ES-I3 (cell line): ENCODE measurements around the gene NCR3LG1.

Experiments
- H3K36me3 ChIP-seq: 2 replicates; pipeline ENCODE4 v1.6.1; 2013; ENCODE audit warnings: mild to moderate bottlenecking, low read length, control low read depth, moderate library complexity; ENCODE audit not compliant: insufficient read depth
- H3K4me1 ChIP-seq: 2 replicates; pipeline ENCODE4 v1.6.1; 2013; ENCODE audit warnings: mild to moderate bottlenecking, control low read depth, low read length; ENCODE audit not compliant: insufficient read depth
- H3K9ac ChIP-seq: 2 replicates; pipeline ENCODE4 v1.6.1; 2013; ENCODE audit warnings: low read depth, mild to moderate bottlenecking, low read length, moderate library complexity
- H3K9me3 ChIP-seq: 2 replicates; pipeline ENCODE4 v1.6.1; 2013; ENCODE audit warnings: mild to moderate bottlenecking, low read length, moderate library complexity; ENCODE audit not compliant: control insufficient read depth, insufficient read depth

Gene NCR3LG1

DNA sequence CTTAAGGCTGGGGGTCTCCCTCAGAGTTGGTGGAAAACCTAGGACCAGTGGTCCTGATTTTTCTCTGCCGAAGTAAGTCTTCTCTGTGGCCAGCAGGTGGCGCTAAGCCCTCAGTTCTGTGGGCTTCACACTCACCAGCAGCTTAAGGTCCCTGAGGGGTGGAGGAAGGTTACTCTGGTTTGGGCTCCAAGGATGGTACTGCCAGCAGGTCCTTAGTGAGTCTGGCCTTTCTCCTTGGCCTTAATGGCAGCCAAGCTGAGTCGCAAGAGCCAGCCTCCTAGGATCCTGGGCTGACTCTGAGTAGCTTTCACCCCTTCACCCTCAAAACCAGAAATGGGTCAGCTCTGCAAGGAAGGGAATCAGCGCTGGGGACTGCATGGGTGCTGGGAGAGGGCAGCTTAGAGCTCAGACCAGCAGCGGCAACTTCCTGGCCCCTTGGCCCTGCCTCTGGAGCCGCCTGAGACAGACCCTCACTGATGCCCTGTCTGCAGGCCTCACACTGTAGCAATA is 32.5 kb downstream of the NCR3LG1 start:
- no peak overlapping the region for H3K9ac ChIP-seq
- no peaks in the 10 kb centered on the region for H3K36me3 ChIP-seq
- no peaks in the 10 kb centered on the region for H3K4me1 ChIP-seq

DNA sequence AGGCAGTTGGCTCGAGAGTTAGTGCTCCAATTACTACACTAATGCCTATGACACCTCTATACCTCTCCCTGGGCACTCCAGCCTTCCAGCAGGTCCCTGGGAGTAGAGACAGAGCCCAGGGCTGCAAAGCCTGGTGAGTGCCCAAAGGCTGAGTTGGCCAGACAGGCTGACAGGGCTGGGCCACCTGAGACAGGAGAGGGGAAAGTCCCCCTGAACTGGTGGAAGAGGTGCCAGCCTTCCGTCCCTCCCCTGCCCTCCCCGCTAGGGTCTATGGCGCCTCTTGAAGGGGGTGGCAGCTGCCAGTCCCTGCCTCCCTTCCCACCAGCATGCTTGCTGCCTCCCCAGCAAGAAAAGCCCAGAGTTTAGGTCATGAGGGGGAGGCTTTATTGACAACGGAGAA is 33.9 kb downstream of the NCR3LG1 start:
- H3K9ac ChIP-seq, result no peak overlapping the region
- no peaks in the 10 kb centered on the region for H3K4me1 ChIP-seq
- H3K9me3 ChIP-seq, result no peaks in the 10 kb centered on the region
- H3K36me3 ChIP-seq, result no peaks in the 10 kb centered on the region

More for the DNA sequence above, 32.5 kb downstream of the NCR3LG1 start:
- no peaks in the 10 kb centered on the region for H3K9me3 ChIP-seq

DNA sequence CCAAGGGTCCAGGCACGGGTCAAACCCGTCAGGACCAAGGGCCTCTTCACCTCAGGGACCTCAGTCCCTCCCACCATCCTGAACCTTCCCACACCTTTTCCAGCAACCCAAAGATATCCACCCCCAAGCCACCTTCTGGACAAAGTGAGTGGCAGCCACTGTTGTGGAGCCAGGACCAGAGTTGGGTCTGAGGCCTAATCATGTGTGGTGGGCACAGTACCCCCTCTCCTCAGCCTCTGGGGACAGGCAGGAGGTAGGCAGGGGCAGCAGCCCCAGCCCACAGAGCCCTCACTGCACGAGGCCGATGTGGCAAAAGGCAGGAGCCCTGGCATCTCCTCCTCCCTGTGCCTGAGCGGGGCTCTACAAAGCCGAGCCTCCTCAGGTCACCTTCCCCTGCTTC is 34.3 kb downstream of the NCR3LG1 start:
- H3K36me3 ChIP-seq, result no peaks in the 10 kb centered on the region
- H3K9ac ChIP-seq, result no peak overlapping the region
- H3K9me3 ChIP-seq, result no peaks in the 10 kb centered on the region
- H3K4me1 ChIP-seq, result no peaks in the 10 kb centered on the region

DNA sequence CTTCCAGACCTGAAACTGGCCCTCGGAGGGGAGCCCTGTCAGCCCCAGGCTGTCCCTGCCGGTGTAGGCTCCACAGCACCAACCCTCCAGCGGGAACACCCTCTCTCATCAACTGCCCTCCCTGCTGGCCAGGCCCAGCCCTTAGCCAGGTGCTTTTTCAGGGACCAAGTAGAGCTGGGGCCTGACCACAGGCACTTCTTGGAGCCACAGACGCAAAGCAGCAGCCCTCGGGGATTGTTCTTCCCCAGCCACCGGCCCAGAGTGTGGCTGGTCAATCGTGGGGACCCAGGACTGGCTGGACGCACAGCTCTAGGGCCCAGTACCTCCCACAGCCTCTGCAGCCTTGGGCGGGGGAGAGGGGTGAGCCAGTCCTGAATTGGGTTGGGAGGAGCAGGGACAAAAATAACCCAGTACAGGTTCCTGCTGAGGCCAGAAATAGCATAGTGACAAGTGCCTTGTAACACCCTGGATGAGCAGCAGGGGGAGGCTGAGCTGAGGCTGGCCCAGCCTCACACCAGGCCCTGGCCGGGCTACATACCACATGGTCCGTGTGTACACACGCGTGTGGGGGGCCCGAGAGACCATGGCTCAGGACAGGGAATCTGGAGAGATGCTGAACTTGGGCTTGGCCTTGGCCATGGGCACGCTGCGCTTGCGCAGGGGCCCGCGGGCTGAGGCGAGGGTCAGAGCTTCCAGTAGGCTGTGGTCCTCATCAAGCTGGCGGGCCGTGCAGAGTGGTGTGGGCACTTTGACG is 34.9 kb downstream of the NCR3LG1 start:
- Histone ChIP-seq H3K9ac (no peak overlapping the region), H3K4me1 (no peaks in the 10 kb centered on the region), H3K36me3 (no peaks in the 10 kb centered on the region), H3K9me3 (no peaks in the 10 kb centered on the region)

DNA sequence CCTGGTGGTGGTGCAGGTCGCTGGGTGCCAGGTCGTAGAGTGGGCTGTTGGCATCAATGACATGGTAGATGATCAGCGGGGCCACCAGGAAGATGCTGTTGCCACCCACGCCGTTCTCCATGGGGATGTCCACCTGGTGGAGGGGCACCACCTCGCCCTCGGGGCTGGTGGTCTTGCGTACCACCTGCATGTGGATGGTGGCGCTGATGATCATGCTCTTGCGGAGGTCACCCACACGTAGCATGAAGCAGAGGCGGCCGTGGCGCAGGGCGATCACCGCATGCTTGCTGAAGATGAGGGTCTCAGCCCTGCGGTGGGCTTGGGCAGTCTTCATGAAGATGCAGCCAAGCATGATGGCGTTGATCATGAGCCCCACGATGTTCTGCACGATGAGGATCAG is 35.7 kb downstream of the NCR3LG1 start:
- H3K9ac ChIP-seq, result no peak overlapping the region
- H3K36me3 ChIP-seq, result no peaks in the 10 kb centered on the region
- no peaks in the 10 kb centered on the region for H3K4me1 ChIP-seq
- H3K9me3 ChIP-seq, result no peaks in the 10 kb centered on the region

DNA sequence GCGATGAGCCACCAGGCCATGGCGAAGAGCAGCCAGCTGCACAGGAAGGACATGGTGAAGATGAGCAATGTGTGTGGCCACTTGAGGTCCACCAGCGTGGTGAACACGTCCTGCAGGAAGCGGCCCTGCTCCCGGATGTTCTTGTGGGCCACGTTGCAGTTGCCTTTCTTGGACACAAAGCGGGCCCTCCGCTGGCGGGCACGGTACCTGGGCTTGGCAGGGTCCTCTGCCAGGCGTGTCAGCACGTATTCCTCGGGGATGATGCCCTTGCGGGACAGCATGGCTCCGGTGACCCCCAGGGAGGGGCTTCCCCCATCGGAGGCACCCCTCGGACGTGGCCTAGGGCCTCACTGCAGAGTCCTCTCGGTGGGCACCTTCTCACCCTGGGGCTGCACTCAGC is 36.2 kb downstream of the NCR3LG1 start:
- Histone ChIP-seq H3K9me3 (no peaks in the 10 kb centered on the region), H3K36me3 (no peaks in the 10 kb centered on the region), H3K9ac (no peak overlapping the region), H3K4me1 (no peaks in the 10 kb centered on the region)

DNA sequence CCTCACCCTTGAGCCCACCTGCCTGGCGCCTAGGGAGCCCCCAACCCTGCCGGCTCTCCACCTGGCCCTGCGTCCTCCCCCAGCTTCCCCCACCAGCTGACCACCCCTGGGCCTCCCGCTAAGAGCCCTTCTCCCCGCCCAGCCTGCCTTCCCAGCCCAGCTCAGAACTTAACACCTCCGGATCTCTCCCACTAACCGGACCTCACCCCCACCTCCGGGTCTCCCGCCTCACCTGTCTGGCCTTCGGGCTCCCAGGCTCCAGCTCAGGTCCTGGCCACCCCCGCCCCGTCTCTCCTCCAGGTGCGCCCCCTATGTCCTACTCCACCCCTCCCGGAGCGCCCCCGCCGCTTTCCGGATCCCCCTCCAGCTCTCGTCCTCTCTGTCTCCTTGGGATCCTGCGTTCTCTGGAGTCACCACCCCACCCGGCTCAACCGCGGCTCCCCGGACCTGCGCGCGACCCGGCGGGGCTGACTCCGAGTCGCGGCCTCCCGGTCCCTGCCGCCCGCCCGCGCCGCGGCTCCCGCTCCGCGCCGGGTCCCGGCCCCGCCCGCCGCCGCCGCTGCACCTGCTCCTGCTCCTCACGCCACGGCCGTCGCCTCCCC is 37.1 kb downstream of the NCR3LG1 start, which contains the start of gene KCNJ11:
Gene KCNJ11 (minus strand): TSS at position 51 of the 602 bp plus-strand sequence. CDS start 568 bp downstream, outside the sequence.
- Histone ChIP-seq H3K9me3 (no peaks in the 10 kb centered on the region), H3K36me3 (no peaks in the 10 kb centered on the region), H3K9ac (peak within 1 kb of the TSS; percentile 63), H3K4me1 (no peaks in the 10 kb centered on the region)

DNA sequence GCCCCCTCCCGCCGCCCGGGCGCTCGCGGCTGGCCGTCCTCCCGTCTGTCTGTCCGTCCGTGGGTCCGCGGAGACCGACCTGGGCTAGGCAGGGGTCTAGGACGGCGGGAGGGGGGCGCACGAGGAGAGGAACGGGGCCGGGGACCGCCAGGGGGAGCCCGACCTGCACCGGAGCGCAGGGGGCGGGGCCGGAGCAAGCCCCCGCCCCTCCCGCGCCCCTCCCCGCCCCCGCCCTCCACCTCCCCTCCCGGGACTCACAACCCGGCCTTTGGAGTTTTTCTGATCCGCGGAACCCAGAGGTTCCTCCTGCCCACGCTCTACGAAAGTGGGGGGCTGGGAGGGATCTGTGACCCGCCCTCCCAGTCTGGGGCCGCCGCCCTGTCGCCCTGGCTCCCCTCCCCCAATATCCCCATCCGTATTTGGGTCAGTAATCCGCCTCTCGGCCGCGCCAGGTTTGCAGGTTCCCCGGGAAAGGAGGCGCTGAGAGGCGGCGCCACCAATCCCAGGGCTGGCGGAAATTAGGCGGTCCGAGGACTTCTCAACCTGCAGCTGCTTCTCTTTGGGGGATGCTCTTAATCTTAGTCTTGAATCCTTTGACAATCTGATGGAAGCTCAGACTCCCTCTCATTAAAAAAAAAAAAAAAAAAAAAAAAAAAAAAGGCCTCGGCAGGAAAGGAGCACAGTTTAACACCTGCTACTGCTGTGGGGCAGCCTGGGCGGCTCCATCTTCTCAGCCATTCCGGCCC is 37.8 kb downstream of the NCR3LG1 start:
- H3K9ac ChIP-seq, result peak overlapping the region; percentile 63
- H3K36me3 ChIP-seq, result no peaks in the 10 kb centered on the region
- H3K4me1 ChIP-seq, result no peaks in the 10 kb centered on the region
- H3K9me3 ChIP-seq, result no peaks in the 10 kb centered on the region

DNA sequence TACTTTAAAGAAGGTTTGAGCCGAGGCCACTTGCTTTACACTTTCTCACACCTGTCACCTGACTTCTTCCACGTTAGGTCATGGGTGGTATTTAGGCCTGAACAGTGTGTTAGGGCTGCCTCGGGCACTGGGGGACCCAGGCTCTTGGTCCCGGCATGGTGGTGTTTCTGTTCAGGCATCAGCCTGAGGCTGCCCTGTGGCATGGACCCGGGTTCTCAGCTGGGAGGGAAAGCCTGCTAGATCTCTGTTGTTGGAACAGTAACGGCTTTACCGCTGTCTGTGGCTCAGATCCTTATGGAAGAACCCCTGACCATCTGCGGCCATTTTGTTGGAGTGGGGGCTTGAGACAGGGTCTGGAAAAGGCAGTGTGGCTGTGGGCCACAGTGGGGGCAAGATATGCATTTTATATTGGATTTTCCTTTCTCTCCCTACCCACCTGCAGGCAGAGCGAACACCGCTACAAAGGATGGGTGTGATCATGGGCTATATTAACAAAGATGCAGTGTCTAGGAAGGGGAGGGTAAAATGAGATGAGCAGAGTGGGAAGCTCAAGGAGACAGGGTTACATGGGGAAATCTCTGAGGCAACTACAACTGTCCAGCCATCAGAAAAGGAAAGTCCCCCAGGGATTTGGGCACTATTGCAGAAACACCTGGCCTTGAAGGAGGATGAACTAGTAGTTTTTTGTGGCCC is 38.5 kb downstream of the NCR3LG1 start:
- Histone ChIP-seq H3K36me3 (no peaks in the 10 kb centered on the region), H3K9ac (peak overlapping the region; percentile 63; the same call in 1 of the 2 replicates), H3K4me1 (no peaks in the 10 kb centered on the region), H3K9me3 (no peaks in the 10 kb centered on the region)

DNA sequence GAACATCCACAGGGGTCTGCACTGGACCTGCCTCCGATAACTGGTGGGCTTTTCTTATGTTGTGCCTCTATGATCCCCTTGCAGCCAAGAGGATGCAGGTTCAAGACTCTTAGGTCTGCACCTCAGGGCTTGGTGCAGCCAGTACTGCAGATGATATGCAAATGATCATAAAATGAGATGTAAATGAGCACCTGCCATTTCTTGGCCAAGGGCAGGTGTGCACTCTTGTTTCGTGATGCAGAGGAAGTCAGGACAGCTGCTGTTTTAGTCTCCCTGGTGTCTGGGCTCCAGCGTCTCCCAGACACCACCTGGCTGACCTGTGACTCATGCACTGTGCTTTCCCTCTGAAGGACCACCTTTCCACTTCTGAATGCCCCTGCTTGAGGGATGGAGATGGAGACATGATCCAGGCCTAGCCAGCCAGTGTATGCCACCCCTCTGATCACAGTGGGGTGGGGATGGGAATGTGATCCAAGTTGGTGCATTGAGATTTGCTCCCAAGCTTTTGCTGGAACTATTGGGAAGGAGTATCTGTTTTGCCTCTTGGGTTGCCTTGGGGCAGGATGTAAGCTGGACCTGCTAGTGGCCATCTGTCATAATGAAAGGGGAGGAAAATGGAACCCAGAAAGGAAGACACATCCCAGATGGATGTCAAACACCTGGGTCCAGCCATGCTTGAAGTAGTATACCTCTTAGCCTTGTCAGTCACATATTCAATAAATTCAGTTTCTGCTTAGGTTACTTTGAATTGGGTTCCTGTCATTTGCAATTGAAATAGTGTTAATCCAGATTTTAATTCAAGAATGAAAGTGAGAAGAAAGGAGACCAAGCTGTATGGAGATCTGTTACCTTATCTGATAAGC is 40.1 kb downstream of the NCR3LG1 start:
- Histone ChIP-seq H3K4me1 (no peaks in the 10 kb centered on the region), H3K9me3 (no peaks in the 10 kb centered on the region), H3K9ac (no peak overlapping the region), H3K36me3 (no peaks in the 10 kb centered on the region)

DNA sequence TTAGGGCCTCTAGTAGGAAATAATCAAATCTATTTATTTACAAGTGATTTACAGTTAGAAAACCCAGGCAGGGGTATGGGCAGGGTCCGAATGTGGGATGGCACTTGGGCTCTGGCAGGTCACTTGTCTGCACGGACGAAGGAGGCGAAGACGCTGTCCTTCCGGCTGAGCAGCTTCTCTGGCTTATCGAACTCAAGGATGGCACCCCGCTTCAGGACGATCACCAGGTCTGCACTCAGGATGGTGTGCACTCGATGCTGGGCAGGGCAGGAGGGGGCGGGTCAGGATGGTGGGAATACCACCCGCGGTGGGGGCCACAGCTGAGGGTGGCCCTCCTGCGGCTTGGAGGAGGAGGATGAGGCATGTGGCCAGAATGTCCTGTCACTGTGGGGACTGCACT is 41.3 kb downstream of the NCR3LG1 start:
- Histone ChIP-seq H3K9me3 (no peaks in the 10 kb centered on the region), H3K9ac (no peak overlapping the region), H3K36me3 (no peaks in the 10 kb centered on the region), H3K4me1 (no peaks in the 10 kb centered on the region)

DNA sequence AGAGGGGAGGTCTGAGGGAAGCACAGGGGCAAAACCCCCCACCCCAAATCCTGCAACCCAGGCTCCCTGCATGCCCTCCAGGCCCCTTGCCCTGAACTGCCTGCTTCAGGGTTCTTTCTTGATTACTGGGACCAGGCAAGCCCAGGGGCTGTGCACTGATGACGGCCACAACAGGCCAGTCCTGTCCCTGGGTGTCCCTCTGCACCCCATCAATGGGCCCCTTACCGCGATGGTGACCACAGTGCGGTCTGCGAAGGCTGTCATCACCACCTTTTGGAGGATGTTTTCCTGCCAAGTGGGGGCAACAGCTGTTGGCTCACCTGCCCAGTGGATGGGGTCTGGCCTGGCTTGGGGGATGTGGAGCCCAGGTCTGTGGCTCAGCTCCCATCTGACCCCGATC is 41.9 kb downstream of the NCR3LG1 start:
- Histone ChIP-seq H3K36me3 (no peaks in the 10 kb centered on the region), H3K9me3 (no peaks in the 10 kb centered on the region), H3K4me1 (no peaks in the 10 kb centered on the region), H3K9ac (no peak overlapping the region)

DNA sequence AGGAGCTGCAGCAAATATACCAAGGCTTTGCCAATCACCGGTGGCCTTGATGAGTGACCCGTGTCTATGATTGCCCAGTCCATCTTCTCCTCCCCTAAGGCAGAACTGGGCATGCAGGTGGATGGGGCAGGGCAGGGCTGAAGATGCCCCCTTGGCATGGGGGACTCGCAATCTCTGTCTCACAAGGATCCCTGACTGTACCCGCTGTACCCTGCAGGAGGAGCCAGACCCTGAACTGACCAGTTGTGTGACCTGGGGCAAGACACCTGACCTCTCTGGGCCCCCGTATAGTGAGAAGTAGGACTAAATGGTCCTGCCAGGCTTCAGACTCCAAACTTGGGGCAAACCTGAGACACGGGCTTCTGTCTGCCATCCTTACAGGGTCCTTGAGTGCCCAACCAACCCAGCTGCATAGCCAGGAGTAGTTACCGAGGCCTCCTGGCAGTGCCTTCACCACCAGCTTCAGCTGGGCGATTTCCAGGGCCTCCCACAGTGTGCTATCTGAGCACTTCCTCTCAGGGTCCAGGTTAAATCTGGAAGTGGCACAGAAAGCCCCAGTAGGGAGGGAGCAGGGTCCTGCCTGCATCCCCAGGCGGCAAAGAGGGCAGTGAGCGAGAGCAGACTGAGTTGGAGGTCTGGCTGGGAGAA is 43.3 kb downstream of the NCR3LG1 start:
- Histone ChIP-seq H3K9me3 (no peaks in the 10 kb centered on the region), H3K4me1 (no peaks in the 10 kb centered on the region), H3K9ac (no peak overlapping the region), H3K36me3 (no peaks in the 10 kb centered on the region)
